GM19395 (cell line): ENCODE data around the gene NOP10.
"Not testable (repeated sequence)": the region's sequence is repeated elsewhere in the genome, so short reads cannot be mapped to it uniquely, and the experiment has no call there.

Experiments
- ATAC-seq: cut with Tn5 transposase; IDR thresholded peaks from one replicate; pipeline ENCODE4 v1.9.1; 2021; ENCODE audit warnings: mild to moderate bottlenecking, moderate library complexity; ENCODE audit not compliant: unreplicated experiment

The NOP10 gene

GRCh38 chr15:34359416-34359815 is 16.5 kb upstream of the NOP10 start:
- ATAC-seq = no peak

GRCh38 chr15:34358948-34359347 is 16.0 kb upstream of the NOP10 start:
- no peak for ATAC-seq

GRCh38 chr15:34358367-34358766 is 15.4 kb upstream of the NOP10 start:
- ATAC-seq = no peak

- ATAC-seq = no peak
These were observed 14.7 kb upstream of the NOP10 start for GRCh38 chr15:34357653-34358052.

- no peak for ATAC-seq
These were observed 12.3 kb upstream of the NOP10 start for GRCh38 chr15:34355241-34355640.

- ATAC-seq = no peak
These were observed 11.3 kb upstream of the NOP10 start for GRCh38 chr15:34354286-34354685.

GRCh38 chr15:34353627-34354026 is 10.7 kb upstream of the NOP10 start:
- no peak for ATAC-seq

GRCh38 chr15:34352996-34353395 is 10.1 kb upstream of the NOP10 start:
- ATAC-seq = not testable (repeated sequence)

GRCh38 chr15:34349769-34350168 is 6.8 kb upstream of the NOP10 start:
- ATAC-seq = no peak

- no peak for ATAC-seq
These were observed 5.9 kb upstream of the NOP10 start for GRCh38 chr15:34348735-34349300.

GRCh38 chr15:34347951-34348638 is 5.2 kb upstream of the NOP10 start:
- ATAC-seq = no peak

- ATAC-seq = not testable (repeated sequence)
These were observed 661 bp downstream of the NOP10 start for GRCh38 chr15:34342213-34342736.

GRCh38 chr15:34341381-34342212 is 1.3 kb downstream of the NOP10 start:
- ATAC-seq = no peak

GRCh38 chr15:34339946-34340345 is 3.0 kb downstream of the NOP10 start:
- no peak for ATAC-seq

GRCh38 chr15:34338347-34338746 is 4.6 kb downstream of the NOP10 start:
- no peak for ATAC-seq

- ATAC-seq = peak; percentile 69
These were observed 5.2 kb downstream of the NOP10 start, which contains the start of gene SLC12A6 for GRCh38 chr15:34337557-34338306. Gene SLC12A6, minus strand, starts transcription at chr15:34337781. Its CDS starts 1,101 bp downstream, at chr15:34336680.

GRCh38 chr15:34336991-34337556 is 5.9 kb downstream of the NOP10 start:
- ATAC-seq = peak; percentile 13

GRCh38 chr15:34336231-34336990 is 6.5 kb downstream of the NOP10 start:
- ATAC-seq = no peak

GRCh38 chr15:34335176-34336032 is 7.5 kb downstream of the NOP10 start:
- no peak for ATAC-seq
